Neural crest cell (in vitro differentiated cells): Measurements from ENCODE around the gene RTL10. TPM values are rescaled to one million over a fixed set of nuclear protein-coding genes. Genes with fewer than 3 reads are reported as not detected.

Experiments used
- DNase-seq: peaks from one replicate; pipeline ENCODE4 v3.0.0; 2021; ENCODE audit warnings: low read depth, mixed read lengths, low spot score
- H3K27ac Mint-ChIP-seq: one replicate; pipeline ENCODE4 v1.8.0; 2021; ENCODE audit warnings: mild to moderate bottlenecking, mixed read lengths; ENCODE audit not compliant: unreplicated experiment
- H3K27me3 Mint-ChIP-seq: 2 replicates; pipeline ENCODE4 v1.8.0; 2021; ENCODE audit warnings: low read depth, mild to moderate bottlenecking, mixed read lengths
- H3K36me3 Mint-ChIP-seq: 2 replicates; pipeline ENCODE4 v1.8.0; 2021; ENCODE audit warnings: low read depth, mild to moderate bottlenecking, mixed read lengths
- H3K4me1 Mint-ChIP-seq: 2 replicates; pipeline ENCODE4 v1.8.0; 2021; ENCODE audit warnings: mixed read lengths
- H3K4me3 Mint-ChIP-seq: one replicate; pipeline ENCODE4 v1.8.0; 2021; ENCODE audit warnings: mild to moderate bottlenecking, mixed read lengths
- H3K9me3 Mint-ChIP-seq: 2 replicates; pipeline ENCODE4 v1.8.0; 2021; ENCODE audit warnings: mixed read lengths
- total RNA-seq: library from RNA; stranded (reverse); gene quantifications from 2 replicates; pipeline ENCODE4 v1.2.1, GENCODE V29; 2021
- TF ChIP-seq, protein P1 (sequence below): fragments of 200-600 bp; sonication (generic); conservative IDR thresholded peaks from 2 replicates; pipeline ENCODE4 v1.5.0; 2021; ENCODE audit warnings: antibody characterized with exemption, mild to moderate bottlenecking

Gene RTL10
- total RNA-seq, 1 donor from 2014 or later = 28.1 TPM

DNA sequence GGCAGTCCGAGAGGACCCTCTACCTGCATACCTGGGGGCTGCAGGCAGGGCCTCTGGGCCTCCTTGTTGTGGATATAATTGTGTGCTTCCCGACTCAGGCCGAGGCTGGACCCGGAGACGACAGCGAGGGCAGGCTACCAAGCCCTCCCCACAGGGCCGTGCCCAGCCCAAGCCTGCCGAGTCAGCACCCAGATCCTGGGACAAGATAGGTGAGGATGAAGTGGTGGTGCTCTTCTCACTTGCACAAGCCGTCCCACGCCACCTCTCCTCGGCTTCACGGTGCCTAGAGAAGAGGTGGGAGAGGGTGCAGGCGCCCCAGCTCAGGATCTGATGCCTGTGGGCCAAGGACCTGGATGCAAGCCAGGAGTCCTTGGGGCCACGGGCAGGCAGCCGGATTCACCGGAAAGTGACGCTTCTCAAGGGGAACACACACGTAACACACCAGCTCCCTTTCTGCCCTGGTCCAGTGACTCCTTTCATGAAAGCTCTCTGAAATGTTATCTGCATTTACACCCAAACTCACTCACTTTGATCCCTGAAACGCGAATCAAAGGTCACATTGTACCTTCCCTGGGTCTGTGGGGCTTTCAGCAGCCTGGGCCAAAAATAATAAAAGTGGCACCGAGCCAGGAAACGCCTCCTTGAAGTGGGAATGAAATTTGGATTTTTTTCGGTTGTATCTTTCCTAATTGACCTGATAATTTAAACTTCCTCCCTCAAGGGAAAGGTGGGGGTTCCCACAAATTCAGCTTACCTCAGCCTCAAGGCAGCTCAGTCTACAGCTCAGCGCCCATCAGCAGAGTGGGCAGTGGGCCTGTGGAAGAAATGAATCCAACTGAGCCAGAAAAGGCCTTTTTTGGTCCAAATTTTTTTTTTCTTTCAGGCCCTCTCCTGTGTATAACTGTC is 1.1 kb upstream of the RTL10 start:
- Mint-ChIP-seq H3K27ac (peak overlapping the region; percentile 71), H3K9me3 (no peaks in the 10 kb centered on the region), H3K4me3 (peak overlapping the region; percentile 99), H3K27me3 (no peaks in the 10 kb centered on the region), H3K36me3 (no peaks in the 10 kb centered on the region), H3K4me1 (peaks cover 29% of the 10 kb centered on the region)
- TF ChIP-seq, protein P1, sequence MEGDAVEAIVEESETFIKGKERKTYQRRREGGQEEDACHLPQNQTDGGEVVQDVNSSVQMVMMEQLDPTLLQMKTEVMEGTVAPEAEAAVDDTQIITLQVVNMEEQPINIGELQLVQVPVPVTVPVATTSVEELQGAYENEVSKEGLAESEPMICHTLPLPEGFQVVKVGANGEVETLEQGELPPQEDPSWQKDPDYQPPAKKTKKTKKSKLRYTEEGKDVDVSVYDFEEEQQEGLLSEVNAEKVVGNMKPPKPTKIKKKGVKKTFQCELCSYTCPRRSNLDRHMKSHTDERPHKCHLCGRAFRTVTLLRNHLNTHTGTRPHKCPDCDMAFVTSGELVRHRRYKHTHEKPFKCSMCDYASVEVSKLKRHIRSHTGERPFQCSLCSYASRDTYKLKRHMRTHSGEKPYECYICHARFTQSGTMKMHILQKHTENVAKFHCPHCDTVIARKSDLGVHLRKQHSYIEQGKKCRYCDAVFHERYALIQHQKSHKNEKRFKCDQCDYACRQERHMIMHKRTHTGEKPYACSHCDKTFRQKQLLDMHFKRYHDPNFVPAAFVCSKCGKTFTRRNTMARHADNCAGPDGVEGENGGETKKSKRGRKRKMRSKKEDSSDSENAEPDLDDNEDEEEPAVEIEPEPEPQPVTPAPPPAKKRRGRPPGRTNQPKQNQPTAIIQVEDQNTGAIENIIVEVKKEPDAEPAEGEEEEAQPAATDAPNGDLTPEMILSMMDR = no peak
- no peak for DNase-seq

- DNase-seq = peak; percentile 36
- TF ChIP-seq, protein P1 = peak; percentile 3
- H3K36me3 Mint-ChIP-seq = no peaks in the 10 kb centered on the region
- H3K27ac Mint-ChIP-seq = peak overlapping the region; percentile 89
- no peaks in the 10 kb centered on the region for H3K9me3 Mint-ChIP-seq
- H3K4me1 Mint-ChIP-seq = peaks cover 29% of the 10 kb centered on the region
- peak overlapping the region; percentile 99 for H3K4me3 Mint-ChIP-seq
- H3K27me3 Mint-ChIP-seq = no peaks in the 10 kb centered on the region
Measured at GRCh38 chr22:19853879-19854777, 546 bp downstream of the RTL10 start.

GRCh38 chr22:19853058-19853878 is 1.4 kb downstream of the RTL10 start:
- TF ChIP-seq, protein P1 = no peak
- H3K27me3 Mint-ChIP-seq = no peaks in the 10 kb centered on the region
- H3K36me3 Mint-ChIP-seq = no peaks in the 10 kb centered on the region
- H3K4me3 Mint-ChIP-seq = peak overlapping the region; percentile 99
- H3K4me1 Mint-ChIP-seq = peaks cover 29% of the 10 kb centered on the region
- H3K9me3 Mint-ChIP-seq = no peaks in the 10 kb centered on the region
- peak overlapping the region; percentile 96 for H3K27ac Mint-ChIP-seq
- DNase-seq = no peak

- no peaks in the 10 kb centered on the region for H3K27me3 Mint-ChIP-seq
- peak overlapping the region; percentile 62 for H3K27ac Mint-ChIP-seq
- H3K4me3 Mint-ChIP-seq = peak overlapping the region; percentile 99
- DNase-seq = no peak
- peaks cover 29% of the 10 kb centered on the region for H3K4me1 Mint-ChIP-seq
- TF ChIP-seq, protein P1 = no peak
- no peaks in the 10 kb centered on the region for H3K9me3 Mint-ChIP-seq
- H3K36me3 Mint-ChIP-seq = peaks cover 4% of the 10 kb centered on the region
Measured at GRCh38 chr22:19852177-19852781, 2.4 kb downstream of the RTL10 start.
